Transverse colon (tissue), 4 donors: ENCODE results near the gene CKS1B.

Source experiments
- EP300 ChIP-seq: sonication (generic); formaldehyde crosslinking; IDR thresholded peaks from one replicate; pipeline ENCODE4 v1.6.1; 2017; ENCODE audit warnings: antibody characterized with exemption, low read depth
- POLR2A ChIP-seq: fragments of 450-650 bp; IDR thresholded peaks from one replicate; pipeline ENCODE4 v1.6.1; 2016; ENCODE audit warnings: antibody characterized with exemption, mild to moderate bottlenecking, moderate library complexity
- POLR2AphosphoS5 ChIP-seq, 3 donors: sonication (generic); formaldehyde crosslinking; IDR thresholded peaks; one replicate each; pipeline ENCODE4 v1.6.1; 2016; ENCODE audit warnings: antibody characterized with exemption in 3 of 3
- TF ChIP-seq, protein P1 (sequence below), 5 experiments: fragments of 200-600 bp in 3 of 5; fragments of 450-650 bp in 2 of 5; sonication (generic) in 3 of 5; IDR thresholded peaks; 1 replicate in 2 of 5; 2 replicates in 3 of 5; pipeline ENCODE4 v1.5.1; 2016 to 2017; ENCODE audit warnings: antibody characterized with exemption in 5 of 5, inconsistent platforms in 3 of 5, mild to moderate bottlenecking in 2 of 5, moderate library complexity in 1 of 5

DNA sequence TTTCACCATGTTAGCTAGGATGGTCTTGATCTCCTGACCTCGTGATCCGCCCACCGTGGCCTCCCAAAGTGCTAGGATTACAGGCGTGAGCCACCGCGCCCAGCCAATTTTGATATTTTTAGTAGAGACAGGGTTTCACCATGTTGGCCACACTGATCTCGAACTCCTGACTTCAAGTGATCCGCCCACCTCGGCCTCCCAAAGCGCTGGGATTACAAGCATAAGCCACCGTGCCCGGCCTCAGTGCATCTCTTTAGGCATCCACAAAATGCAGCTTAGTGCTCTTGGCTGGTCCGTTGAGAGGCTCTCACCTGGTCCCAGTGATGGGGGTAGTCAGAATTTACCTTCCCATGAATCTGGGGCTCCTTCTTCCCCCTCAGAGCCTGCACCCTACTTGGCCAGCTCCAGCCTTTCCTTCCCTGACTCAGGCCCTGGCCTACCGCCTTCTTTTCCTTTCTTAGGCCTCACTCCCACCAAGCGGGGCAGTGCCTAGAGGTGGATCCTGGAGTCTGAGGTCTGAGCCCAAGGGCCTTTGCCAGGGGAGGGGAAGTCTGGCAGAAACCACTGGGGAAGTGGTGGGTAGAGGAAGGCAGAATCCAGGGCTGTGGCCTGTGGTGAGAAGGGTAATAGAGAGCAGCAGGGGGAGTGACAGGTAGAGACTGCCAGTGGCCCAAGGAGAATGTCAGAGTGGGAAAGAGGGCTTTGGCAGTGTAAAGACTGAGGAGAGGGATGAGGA, 22.7 kb downstream of the CKS1B start:
- TF ChIP-seq, protein P1, sequence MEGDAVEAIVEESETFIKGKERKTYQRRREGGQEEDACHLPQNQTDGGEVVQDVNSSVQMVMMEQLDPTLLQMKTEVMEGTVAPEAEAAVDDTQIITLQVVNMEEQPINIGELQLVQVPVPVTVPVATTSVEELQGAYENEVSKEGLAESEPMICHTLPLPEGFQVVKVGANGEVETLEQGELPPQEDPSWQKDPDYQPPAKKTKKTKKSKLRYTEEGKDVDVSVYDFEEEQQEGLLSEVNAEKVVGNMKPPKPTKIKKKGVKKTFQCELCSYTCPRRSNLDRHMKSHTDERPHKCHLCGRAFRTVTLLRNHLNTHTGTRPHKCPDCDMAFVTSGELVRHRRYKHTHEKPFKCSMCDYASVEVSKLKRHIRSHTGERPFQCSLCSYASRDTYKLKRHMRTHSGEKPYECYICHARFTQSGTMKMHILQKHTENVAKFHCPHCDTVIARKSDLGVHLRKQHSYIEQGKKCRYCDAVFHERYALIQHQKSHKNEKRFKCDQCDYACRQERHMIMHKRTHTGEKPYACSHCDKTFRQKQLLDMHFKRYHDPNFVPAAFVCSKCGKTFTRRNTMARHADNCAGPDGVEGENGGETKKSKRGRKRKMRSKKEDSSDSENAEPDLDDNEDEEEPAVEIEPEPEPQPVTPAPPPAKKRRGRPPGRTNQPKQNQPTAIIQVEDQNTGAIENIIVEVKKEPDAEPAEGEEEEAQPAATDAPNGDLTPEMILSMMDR (IDR thresholded peaks at IDR 0.05): no peak
- no peak for TF ChIP-seq POLR2AphosphoS5 (IDR thresholded peaks at IDR 0.05)
- no peak for TF ChIP-seq EP300
- TF ChIP-seq POLR2A: no peak
